ENCODE measurements around the gene DARS2.

DNA sequence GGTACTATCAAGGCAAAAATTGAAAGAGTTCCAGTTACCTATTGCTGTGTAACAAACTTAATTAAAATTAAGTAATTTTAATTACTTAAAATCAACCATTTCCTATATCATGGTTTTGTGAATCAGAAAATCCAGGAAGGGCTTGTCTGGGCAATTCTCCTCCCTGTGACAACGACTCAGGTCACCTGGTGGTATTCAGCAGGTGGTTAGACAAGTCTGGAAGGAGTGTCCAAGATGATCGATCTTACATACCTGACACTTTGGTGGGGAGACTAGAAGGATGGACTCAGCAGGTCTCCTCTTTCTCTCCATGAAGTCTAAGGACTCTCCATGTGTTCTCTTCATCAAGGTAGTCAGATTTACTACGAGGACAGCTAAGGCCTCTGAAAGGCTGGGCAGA, 69.7 kb downstream of the DARS2 start:
- no peak for TF ChIP-seq CTCF (IDR thresholded peaks at IDR 0.05; ENCODE audit: poor library complexity)
- TF ChIP-seq EZH2 (IDR thresholded peaks at IDR 0.05; ENCODE audit: borderline replicate concordance) = no peak
